Mesendoderm (in vitro differentiated cells): ENCODE data around the gene SPEM1.

ENCODE experiments used
- DNase-seq: peaks from one replicate; pipeline ENCODE4 v3.0.0; 2013
- H2AK5ac ChIP-seq: 2 replicates; pipeline ENCODE4 v1.6.1; 2013; ENCODE audit warnings: low read length, inconsistent platforms
- H2BK120ac ChIP-seq: 2 replicates; pipeline ENCODE4 v1.6.1; 2013; ENCODE audit warnings: low read depth, mild to moderate bottlenecking, low read length, moderate library complexity, mixed read lengths
- H2BK15ac ChIP-seq: replicated peaks from 2 replicates; pipeline ENCODE4 v1.6.1; 2013; ENCODE audit warnings: low read depth, mild to moderate bottlenecking, moderate library complexity
- H2BK5ac ChIP-seq: 2 replicates; pipeline ENCODE4 v1.6.1; 2013; ENCODE audit warnings: low read length, inconsistent platforms
- H3K18ac ChIP-seq: 2 replicates; pipeline ENCODE4 v1.6.1; 2013; ENCODE audit warnings: mild to moderate bottlenecking, low read length, mixed read lengths
- H3K23ac ChIP-seq: one replicate; pipeline ENCODE4 v1.6.1; 2013; ENCODE audit warnings: low read length
- H3K27ac ChIP-seq: 2 replicates; pipeline ENCODE4 v1.5.1; 2013; ENCODE audit warnings: low read depth, mild to moderate bottlenecking, inconsistent platforms, low read length, moderate library complexity
- H3K27me3 ChIP-seq: 2 replicates; pipeline ENCODE4 v1.6.1; 2013; ENCODE audit warnings: low read length, control low read depth, mild to moderate bottlenecking, inconsistent platforms; ENCODE audit not compliant: insufficient read depth, poor library complexity
- H3K36me3 ChIP-seq: 2 replicates; pipeline ENCODE4 v1.6.1; 2013; ENCODE audit warnings: low read length, inconsistent platforms; ENCODE audit not compliant: control insufficient read depth, insufficient read depth
- H3K4ac ChIP-seq: one replicate; pipeline ENCODE4 v1.6.1; 2013; ENCODE audit warnings: low read depth, mild to moderate bottlenecking, low read length, moderate library complexity
- H3K4me1 ChIP-seq: 2 replicates; pipeline ENCODE4 v1.6.1; 2013; ENCODE audit warnings: low read depth, low read length, inconsistent platforms; ENCODE audit not compliant: control insufficient read depth
- H3K4me2 ChIP-seq: 2 replicates; pipeline ENCODE4 v1.6.1; 2013; ENCODE audit warnings: low read length
- H3K4me3 ChIP-seq: 2 replicates; pipeline ENCODE4 v1.5.1; 2013; ENCODE audit warnings: mild to moderate bottlenecking, low read length
- H3K56ac ChIP-seq: one replicate; pipeline ENCODE4 v1.6.1; 2013; ENCODE audit warnings: low read length
- H3K79me1 ChIP-seq: 2 replicates; pipeline ENCODE4 v1.6.1; 2013; ENCODE audit warnings: low read length, inconsistent platforms
- H3K79me2 ChIP-seq: 2 replicates; pipeline ENCODE4 v1.6.1; 2013; ENCODE audit warnings: mild to moderate bottlenecking, low read length; ENCODE audit not compliant: control insufficient read depth, insufficient read depth
- H3K9ac ChIP-seq: 2 replicates; pipeline ENCODE4 v1.6.1; 2013; ENCODE audit warnings: low read length, inconsistent platforms
- H4K5ac ChIP-seq: one replicate; pipeline ENCODE4 v1.6.1; 2013; ENCODE audit warnings: low read length
- H4K8ac ChIP-seq: one replicate; pipeline ENCODE4 v1.6.1; 2013; ENCODE audit warnings: low read depth, mild to moderate bottlenecking, control low read depth, low read length, moderate library complexity
- WGBS: extraction: QIAGEN DNeasy Blood & Tissue Kit; methylation state at CpG from one replicate; pipeline ENCODE4 v1.1.7; 2013; ENCODE audit warnings: low lambda C conversion rate, missing lambda C conversion rate; ENCODE audit not compliant: insufficient coverage; ENCODE audit errors: extremely low coverage; 5-methylcytosine and 5-hydroxymethylcytosine counted together

The SPEM1 gene

GRCh38 chr17:7403977-7404736, 16.0 kb upstream of the SPEM1 start, which contains the start of gene TMEM256:
Gene TMEM256, minus strand, starts transcription at chr17:7404097. Its CDS starts 13 bp downstream, at chr17:7404084.
- no peaks in the 10 kb centered on the region for H3K79me2 ChIP-seq
- H3K27me3 ChIP-seq = no peaks in the 10 kb centered on the region
- peaks cover 9% of the 10 kb centered on the region for H3K4me1 ChIP-seq
- H4K5ac ChIP-seq = no peak within 1 kb of the TSS
- H3K36me3 ChIP-seq = no peaks in the 10 kb centered on the region
- no peak within 1 kb of the TSS for H2AK5ac ChIP-seq
- H2BK15ac ChIP-seq = no peak within 1 kb of the TSS
- no CpG with 5 or more reads among the region's 49 CpGs for WGBS
- H3K18ac ChIP-seq = peak within 1 kb of the TSS; percentile 91
- H3K4me3 ChIP-seq = peak within 1 kb of the TSS; percentile 90
- H3K4me2 ChIP-seq = peak within 1 kb of the TSS; percentile 35
- H4K8ac ChIP-seq = no peak within 1 kb of the TSS
- peak within 1 kb of the TSS; percentile 64 for H2BK5ac ChIP-seq
- H3K27ac ChIP-seq = peak within 1 kb of the TSS; percentile 92
- peak within 1 kb of the TSS; percentile 93 for H3K9ac ChIP-seq
- no peak within 1 kb of the TSS for H3K23ac ChIP-seq
- H3K4ac ChIP-seq = peak within 1 kb of the TSS; percentile 93
- H2BK120ac ChIP-seq = peak within 1 kb of the TSS; percentile 31
- no peaks in the 10 kb centered on the region for H3K79me1 ChIP-seq
- peak; percentile 100 for DNase-seq
- H3K56ac ChIP-seq = peak within 1 kb of the TSS; percentile 96

DNA sequence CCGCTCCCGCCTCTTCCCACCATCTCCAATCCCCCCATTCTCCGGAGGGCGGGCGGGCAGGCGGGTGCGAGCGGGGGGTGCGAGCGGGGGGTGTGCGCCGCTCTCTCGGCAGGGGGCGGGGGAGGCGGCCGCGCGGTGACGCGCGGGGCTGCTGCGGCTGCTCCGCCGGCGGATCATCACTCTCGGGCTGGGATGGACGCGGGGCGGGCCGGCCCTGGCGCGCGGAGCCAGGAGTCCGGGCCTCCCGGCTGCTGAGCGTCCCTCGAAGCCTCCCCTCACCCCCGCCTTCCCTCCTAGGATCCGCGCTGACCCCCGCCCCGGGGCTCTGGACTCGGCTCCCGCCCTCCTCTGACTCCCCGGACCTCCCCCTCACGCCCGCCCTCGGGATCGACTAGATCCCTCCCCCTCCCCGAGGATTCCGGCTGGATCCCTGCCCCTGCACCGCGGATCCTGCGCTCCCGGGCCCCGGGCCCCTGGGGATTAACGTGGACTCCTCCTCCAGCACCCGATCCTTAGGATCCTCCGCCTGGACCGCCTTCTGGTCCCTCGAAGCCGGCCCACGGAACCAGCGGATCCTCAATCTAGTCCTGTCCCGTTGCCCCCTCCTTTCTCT, 15.3 kb upstream of the SPEM1 start:
- DNase-seq = peak; percentile 76
- peaks cover 9% of the 10 kb centered on the region for H3K4me1 ChIP-seq
- H3K18ac ChIP-seq = peak overlapping the region; percentile 89
- no peak overlapping the region for H4K5ac ChIP-seq
- H3K23ac ChIP-seq = peak overlapping the region; percentile 66
- H3K4ac ChIP-seq = peak overlapping the region; percentile 93
- no peaks in the 10 kb centered on the region for H3K27me3 ChIP-seq
- peak overlapping the region; percentile 97 for H3K4me2 ChIP-seq
- peak overlapping the region; percentile 93 for H3K9ac ChIP-seq
- H3K56ac ChIP-seq = peak overlapping the region; percentile 92
- no peak overlapping the region for H4K8ac ChIP-seq
- H2BK15ac ChIP-seq = no peak overlapping the region
- H3K79me1 ChIP-seq = no peaks in the 10 kb centered on the region
- no CpG with 5 or more reads among the region's 65 CpGs for WGBS
- H2AK5ac ChIP-seq = no peak overlapping the region
- peak overlapping the region; percentile 52 for H2BK120ac ChIP-seq
- H3K4me3 ChIP-seq = peak overlapping the region; percentile 90
- H3K79me2 ChIP-seq = no peaks in the 10 kb centered on the region
- peak overlapping the region; percentile 46 for H3K27ac ChIP-seq
- no peak overlapping the region for H2BK5ac ChIP-seq
- no peaks in the 10 kb centered on the region for H3K36me3 ChIP-seq

DNA sequence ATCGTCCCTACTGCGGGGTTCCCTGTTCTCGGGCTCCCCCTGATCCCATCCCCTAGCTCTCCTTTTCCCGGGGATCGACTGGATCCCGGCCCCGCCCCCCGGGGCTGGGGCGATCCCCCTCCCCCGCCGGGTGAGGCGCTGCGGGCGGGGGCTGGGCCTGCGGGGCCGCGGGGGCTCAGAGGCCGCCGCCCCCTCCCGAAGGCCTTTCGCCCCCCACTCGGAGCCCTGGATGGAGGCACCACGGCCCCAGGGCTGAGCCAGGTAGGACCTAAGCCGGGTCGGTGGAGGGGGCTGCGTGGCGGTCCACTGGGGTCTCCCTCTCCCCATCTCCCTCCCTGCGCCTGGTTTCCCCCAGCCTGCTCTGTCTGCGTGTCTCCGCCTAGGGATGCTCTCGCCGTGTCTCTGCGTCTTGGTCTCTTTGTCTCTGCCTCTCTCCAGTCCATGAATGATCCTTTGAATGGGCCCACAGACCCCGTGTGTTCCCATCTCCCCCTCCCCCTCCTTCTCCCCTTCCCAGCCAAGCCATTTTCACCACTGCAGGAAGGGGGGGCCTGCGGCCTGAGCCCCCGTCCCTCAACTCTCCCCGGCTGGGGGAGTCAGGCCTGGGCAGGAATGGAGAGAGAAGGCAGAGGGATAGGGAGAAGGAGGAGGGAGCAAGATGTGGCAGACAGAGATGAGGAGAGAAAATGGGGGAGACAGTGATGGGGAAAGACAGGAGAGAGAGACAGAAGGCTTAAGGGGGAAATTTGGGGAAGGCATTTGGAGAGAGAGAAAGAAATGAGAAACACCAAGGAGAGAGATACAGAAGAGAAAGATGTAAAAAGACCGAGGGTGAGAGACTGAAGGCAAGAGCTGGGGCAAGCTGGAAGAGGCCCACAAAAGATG, 14.5 kb upstream of the SPEM1 start:
- Histone ChIP-seq H3K4me2 (peak overlapping the region; percentile 97), H3K18ac (peak overlapping the region; percentile 89), H4K5ac (no peak overlapping the region), H2BK5ac (no peak overlapping the region), H3K27ac (peak overlapping the region; percentile 26), H2AK5ac (peak overlapping the region; percentile 50), H3K27me3 (no peaks in the 10 kb centered on the region), H3K4me3 (peak overlapping the region; percentile 90), H4K8ac (no peak overlapping the region), H3K79me2 (no peaks in the 10 kb centered on the region), H3K4me1 (peaks cover 9% of the 10 kb centered on the region), H3K36me3 (no peaks in the 10 kb centered on the region), H3K79me1 (no peaks in the 10 kb centered on the region), H3K9ac (peak overlapping the region; percentile 93), H2BK120ac (peak overlapping the region; percentile 52), H2BK15ac (no peak overlapping the region), H3K56ac (peak overlapping the region; percentile 92), H3K4ac (peak overlapping the region; percentile 93), H3K23ac (no peak overlapping the region)
- peak; percentile 62 for DNase-seq
- WGBS = no CpG with 5 or more reads among the region's 38 CpGs

GRCh38 chr17:7406235-7406825, 13.8 kb upstream of the SPEM1 start:
- Histone ChIP-seq H2BK120ac (no peak overlapping the region), H3K4me2 (peak overlapping the region; percentile 61), H3K4me1 (peaks cover 9% of the 10 kb centered on the region), H4K5ac (no peak overlapping the region), H3K4ac (no peak overlapping the region), H3K56ac (peak overlapping the region; percentile 78), H3K18ac (no peak overlapping the region), H3K36me3 (no peaks in the 10 kb centered on the region), H3K27ac (no peak overlapping the region), H2BK15ac (no peak overlapping the region), H3K27me3 (no peaks in the 10 kb centered on the region), H2AK5ac (no peak overlapping the region), H4K8ac (no peak overlapping the region), H3K23ac (no peak overlapping the region), H3K4me3 (no peak overlapping the region), H3K79me2 (no peaks in the 10 kb centered on the region), H2BK5ac (no peak overlapping the region), H3K79me1 (no peaks in the 10 kb centered on the region), H3K9ac (no peak overlapping the region)
- peak; percentile 47 for DNase-seq
- WGBS = no CpG with 5 or more reads among the region's 12 CpGs

DNA sequence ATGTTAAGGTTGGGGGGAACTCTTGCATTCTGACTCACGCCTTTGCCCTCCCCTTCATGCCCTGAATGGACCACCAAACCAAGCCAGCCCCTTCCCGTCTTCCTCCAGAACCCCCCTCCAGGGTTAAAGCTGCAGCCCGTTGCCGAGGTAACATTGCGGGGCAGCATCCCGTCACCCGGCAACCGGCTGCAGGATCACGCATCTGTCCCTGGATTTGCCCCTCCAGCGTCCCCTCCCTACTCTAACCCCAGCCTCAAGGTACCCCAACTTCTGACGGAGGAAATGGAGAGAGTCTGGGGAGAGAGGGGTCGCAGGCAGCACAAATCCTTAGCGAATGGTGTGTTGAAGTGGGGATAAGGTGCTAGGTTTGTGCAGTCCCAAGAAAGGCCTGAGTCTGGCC, 13.0 kb upstream of the SPEM1 start:
- no peak overlapping the region for H3K23ac ChIP-seq
- H3K79me2 ChIP-seq = no peaks in the 10 kb centered on the region
- H3K4me3 ChIP-seq = no peak overlapping the region
- no peak overlapping the region for H3K18ac ChIP-seq
- H4K5ac ChIP-seq = no peak overlapping the region
- no peak overlapping the region for H3K4ac ChIP-seq
- peaks cover 9% of the 10 kb centered on the region for H3K4me1 ChIP-seq
- H2BK5ac ChIP-seq = no peak overlapping the region
- H3K36me3 ChIP-seq = no peaks in the 10 kb centered on the region
- no peak overlapping the region for H4K8ac ChIP-seq
- H2AK5ac ChIP-seq = no peak overlapping the region
- H2BK15ac ChIP-seq = no peak overlapping the region
- no peak overlapping the region for H3K9ac ChIP-seq
- no peak for DNase-seq
- no peaks in the 10 kb centered on the region for H3K27me3 ChIP-seq
- H3K4me2 ChIP-seq = no peak overlapping the region
- no peak overlapping the region for H2BK120ac ChIP-seq
- H3K79me1 ChIP-seq = no peaks in the 10 kb centered on the region
- WGBS = no CpG with 5 or more reads among the region's 13 CpGs
- H3K27ac ChIP-seq = no peak overlapping the region
- no peak overlapping the region for H3K56ac ChIP-seq
